NCI-H345 treated with DMSO at 0.1 percent for 48 hours (cell line): Measurements from ENCODE around the gene NTNG1.
A peak's percentile ranks its signal among the peaks of the same experiment; 100 is the strongest.

ENCODE experiments used
- DNase-seq: peaks from one replicate; lab custom pipeline; 2025; ENCODE audit not compliant: unreplicated experiment; lab: John Stamatoyannopoulos, UW

The NTNG1 gene

GRCh38 chr1:107491582-107491981 is 350.7 kb downstream of the NTNG1 start:
- no peak for DNase-seq

DNA sequence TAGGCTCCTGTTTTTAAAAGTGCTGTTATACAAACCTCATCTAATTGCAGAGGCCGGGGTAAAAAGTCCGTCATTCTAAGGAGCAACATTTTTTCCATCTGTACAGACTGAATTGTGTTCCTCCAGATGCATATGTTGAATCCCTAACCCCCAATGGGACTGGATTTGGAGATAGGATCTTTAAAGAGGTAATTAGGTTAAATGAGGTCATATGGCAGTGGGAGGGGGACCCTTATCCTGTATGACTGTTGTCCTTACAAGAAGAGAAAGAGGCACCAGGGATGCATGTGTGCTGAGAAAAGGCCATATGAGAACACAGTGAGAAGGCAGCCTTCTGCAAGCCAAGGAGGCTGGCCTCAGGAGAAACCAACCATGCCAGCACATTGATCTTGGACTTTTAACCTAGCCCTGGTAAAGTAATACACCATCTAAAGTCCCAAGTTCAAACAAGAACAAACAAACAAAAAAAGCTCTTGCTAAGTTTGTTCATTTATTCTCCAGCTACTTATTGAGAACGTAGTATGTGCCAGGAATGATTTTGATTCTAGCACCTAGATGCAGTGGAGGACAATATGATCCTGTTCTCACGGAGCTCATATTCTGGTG is 352.4 kb downstream of the NTNG1 start:
- DNase-seq = no peak

DNA sequence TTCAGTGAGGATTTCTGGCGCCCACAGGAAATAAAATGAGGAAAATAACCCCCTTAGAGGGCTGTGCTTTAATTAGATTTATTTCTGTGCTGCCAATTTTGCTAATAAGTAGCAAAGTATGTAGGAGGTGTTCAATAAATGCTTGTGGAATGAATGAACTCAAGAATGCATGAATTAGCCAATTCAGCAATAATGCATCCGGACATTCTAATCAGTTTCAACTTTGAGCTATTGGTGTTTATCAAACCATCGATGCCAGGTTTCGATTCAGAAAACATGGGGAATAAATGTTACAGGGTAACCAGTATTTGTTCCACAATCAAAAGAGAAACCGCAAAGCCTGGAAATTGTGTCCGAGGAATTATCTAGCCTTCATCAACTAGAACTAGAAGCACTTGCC is 353.2 kb downstream of the NTNG1 start:
- no peak for DNase-seq

DNA sequence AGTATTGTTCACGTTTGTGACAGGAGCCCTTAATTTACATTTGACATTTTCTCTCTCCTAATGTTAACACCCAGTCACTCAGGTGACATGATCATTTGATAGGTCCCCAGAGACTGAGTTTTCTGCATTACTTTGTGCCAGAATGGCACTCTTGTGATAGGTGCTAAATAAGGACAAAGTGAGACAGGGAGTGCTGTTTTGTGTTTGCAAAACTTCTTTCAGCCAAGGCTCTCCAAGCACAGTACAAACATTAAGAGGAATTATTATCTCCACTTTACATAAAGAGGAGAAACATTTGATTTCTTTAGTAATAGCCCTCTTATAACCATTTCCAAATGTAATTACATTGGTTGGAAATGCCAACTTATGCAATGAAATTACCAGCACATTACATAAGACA is 355.2 kb downstream of the NTNG1 start:
- peak; percentile 42 for DNase-seq

GRCh38 chr1:107499139-107499744 is 358.4 kb downstream of the NTNG1 start:
- no peak for DNase-seq

GRCh38 chr1:107501081-107501605 is 360.3 kb downstream of the NTNG1 start:
- no peak for DNase-seq

DNA sequence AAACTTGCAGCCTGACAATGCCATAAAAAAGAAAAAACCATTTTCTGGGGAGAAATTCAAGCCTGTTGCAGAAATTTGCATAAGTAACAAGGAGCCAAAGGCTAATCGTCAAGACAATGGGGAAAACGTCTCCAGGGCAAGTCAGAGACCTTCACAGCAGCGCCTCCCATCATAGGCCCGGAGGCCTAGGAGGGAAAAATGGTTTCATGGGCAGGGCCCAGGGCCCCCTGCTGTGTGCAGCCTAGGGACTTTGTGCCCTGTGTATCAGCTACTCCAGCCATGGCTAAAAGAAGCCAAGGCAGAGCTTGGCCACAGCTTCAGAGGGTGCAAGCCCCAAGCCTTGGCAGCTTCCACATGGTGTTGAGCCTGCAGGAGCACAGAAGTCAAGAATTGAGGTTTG is 369.5 kb downstream of the NTNG1 start:
- no peak for DNase-seq

DNA sequence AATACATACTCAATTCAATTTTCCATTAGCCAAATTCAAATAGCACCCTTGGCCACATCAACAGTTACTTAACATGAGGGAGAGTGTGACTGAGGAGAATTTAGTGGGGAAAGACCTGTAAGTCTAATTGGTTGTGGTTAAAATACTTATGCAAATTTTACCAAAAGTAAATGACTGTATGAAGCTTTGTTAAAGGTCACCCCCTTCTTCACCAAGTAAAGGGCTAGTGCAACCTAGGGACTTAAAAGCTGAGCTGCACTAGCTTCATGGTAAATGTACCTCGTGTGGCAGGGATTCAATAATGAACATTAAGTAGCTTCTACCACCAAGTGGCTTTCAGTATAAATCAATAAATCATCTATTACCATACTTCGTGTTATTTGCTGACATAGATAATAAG is 372.0 kb downstream of the NTNG1 start:
- no peak for DNase-seq

- no peak for DNase-seq
Measured at GRCh38 chr1:107514841-107515240, 374.0 kb downstream of the NTNG1 start.

- no peak for DNase-seq
Measured at GRCh38 chr1:107515702-107516101, 374.9 kb downstream of the NTNG1 start.

DNA sequence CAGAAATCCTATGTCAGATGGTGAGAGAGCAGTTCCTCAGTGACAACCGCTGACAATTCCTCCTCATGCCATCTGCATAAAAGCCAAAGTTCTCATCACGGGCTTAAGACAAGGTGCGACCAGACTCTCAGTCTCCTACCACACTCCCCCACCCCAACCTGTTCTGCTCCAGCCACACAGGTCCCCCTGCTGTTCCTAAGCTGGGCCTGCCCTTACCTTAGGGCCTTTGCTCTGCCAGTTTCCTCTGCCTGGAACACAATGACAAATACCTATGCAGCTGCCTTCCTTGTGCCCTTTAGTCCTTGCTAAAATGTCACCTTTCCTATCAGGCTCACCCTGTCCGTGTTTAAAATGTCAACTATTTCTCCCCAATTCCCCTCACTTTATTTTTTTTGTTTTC is 382.2 kb downstream of the NTNG1 start:
- DNase-seq = no peak

GRCh38 chr1:107523736-107524135 is 382.9 kb downstream of the NTNG1 start:
- DNase-seq = no peak

- no peak for DNase-seq
Measured at GRCh38 chr1:107524301-107524700, 383.5 kb downstream of the NTNG1 start.

- no peak for DNase-seq
Measured at GRCh38 chr1:107525145-107525544, 384.3 kb downstream of the NTNG1 start.

- DNase-seq = no peak
Measured at GRCh38 chr1:107525961-107526360, 385.1 kb downstream of the NTNG1 start.

GRCh38 chr1:107526524-107527198 is 385.8 kb downstream of the NTNG1 start:
- peak; percentile 28 for DNase-seq

GRCh38 chr1:107529511-107530149 is 388.8 kb downstream of the NTNG1 start:
- DNase-seq = peak; percentile 60

- no peak for DNase-seq
Measured at GRCh38 chr1:107530543-107530942, 389.7 kb downstream of the NTNG1 start.

- no peak for DNase-seq
Measured at GRCh38 chr1:107531065-107531908, 390.4 kb downstream of the NTNG1 start.

- peak; percentile 97 for DNase-seq
Measured at GRCh38 chr1:107532318-107532717, 391.5 kb downstream of the NTNG1 start.
